NCI-H82 treated with DMSO at 0.1 percent for 48 hours (cell line): ENCODE data around the gene GPNMB.

ENCODE experiments used
- DNase-seq: peaks from one replicate; lab custom pipeline; 2025; ENCODE audit not compliant: unreplicated experiment; lab: John Stamatoyannopoulos, UW

Gene GPNMB

GRCh38 chr7:23268746-23269145, 22.2 kb downstream of the GPNMB start:
- DNase-seq, result no peak

- DNase-seq, result no peak
Measured at GRCh38 chr7:23272275-23272674, 25.7 kb downstream of the GPNMB start.

- peak; percentile 89 for DNase-seq
Measured at GRCh38 chr7:23273141-23273599, 26.6 kb downstream of the GPNMB start.

- no peak for DNase-seq
Measured at GRCh38 chr7:23275912-23276311, 29.3 kb downstream of the GPNMB start.

GRCh38 chr7:23276376-23276775, 29.8 kb downstream of the GPNMB start:
- DNase-seq, result no peak

- DNase-seq, result no peak
Measured at GRCh38 chr7:23276947-23277346, 30.4 kb downstream of the GPNMB start.

- peak; percentile 28 for DNase-seq
Measured at GRCh38 chr7:23277359-23277989, 30.9 kb downstream of the GPNMB start.

- DNase-seq, result no peak
Measured at GRCh38 chr7:23279819-23280525, 33.4 kb downstream of the GPNMB start.

- DNase-seq, result no peak
Measured at GRCh38 chr7:23283086-23283485, 36.5 kb downstream of the GPNMB start.

GRCh38 chr7:23284871-23285270, 38.3 kb downstream of the GPNMB start:
- no peak for DNase-seq

- DNase-seq, result no peak
Measured at GRCh38 chr7:23285657-23286646, 39.4 kb downstream of the GPNMB start.

GRCh38 chr7:23287612-23288011, 41.0 kb downstream of the GPNMB start:
- DNase-seq, result no peak

- no peak for DNase-seq
Measured at GRCh38 chr7:23290993-23291392, 44.4 kb downstream of the GPNMB start.

- no peak for DNase-seq
Measured at GRCh38 chr7:23291957-23292560, 45.5 kb downstream of the GPNMB start.

GRCh38 chr7:23292623-23293022, 46.0 kb downstream of the GPNMB start:
- no peak for DNase-seq

- DNase-seq, result no peak
Measured at GRCh38 chr7:23293500-23294073, 47.0 kb downstream of the GPNMB start.

GRCh38 chr7:23294549-23295400, 48.2 kb downstream of the GPNMB start:
- DNase-seq, result no peak

- DNase-seq, result no peak
Measured at GRCh38 chr7:23295401-23295697, 48.8 kb downstream of the GPNMB start.

GRCh38 chr7:23298141-23298881, 51.7 kb downstream of the GPNMB start:
- no peak for DNase-seq
